ENCODE data around the gene TMEM236. TPM values are rescaled to one million over a fixed set of nuclear protein-coding genes. Genes with fewer than 3 reads are reported as not detected.

TMEM236 gene
- polyA plus RNA-seq, 4 donors: 0.16 to 0.50 (median 0.30) TPM

DNA sequence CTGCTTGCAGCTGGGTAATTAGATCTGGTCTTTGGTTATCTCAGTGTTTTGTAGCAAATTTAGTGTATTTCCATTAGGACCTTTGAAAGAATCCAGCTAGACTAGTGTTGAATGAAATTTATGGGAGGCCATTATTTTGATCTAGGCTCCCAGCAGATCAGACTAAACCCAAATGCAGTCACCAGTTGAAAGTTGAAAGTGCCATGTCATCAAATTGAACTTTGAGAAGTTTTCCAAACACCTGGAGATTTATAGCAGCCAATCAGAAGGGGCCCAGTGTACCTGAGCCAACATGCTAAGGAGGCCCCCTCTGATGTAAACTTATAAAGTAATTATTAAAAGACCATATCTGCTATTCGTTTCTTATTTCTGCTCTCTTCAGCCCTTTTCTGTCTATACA lies 11.3 kb upstream of the TMEM236 start:
- no peak for DNase-seq (ENCODE audit: low read depth in 4 of 4, low spot score in 3 of 4)

DNA sequence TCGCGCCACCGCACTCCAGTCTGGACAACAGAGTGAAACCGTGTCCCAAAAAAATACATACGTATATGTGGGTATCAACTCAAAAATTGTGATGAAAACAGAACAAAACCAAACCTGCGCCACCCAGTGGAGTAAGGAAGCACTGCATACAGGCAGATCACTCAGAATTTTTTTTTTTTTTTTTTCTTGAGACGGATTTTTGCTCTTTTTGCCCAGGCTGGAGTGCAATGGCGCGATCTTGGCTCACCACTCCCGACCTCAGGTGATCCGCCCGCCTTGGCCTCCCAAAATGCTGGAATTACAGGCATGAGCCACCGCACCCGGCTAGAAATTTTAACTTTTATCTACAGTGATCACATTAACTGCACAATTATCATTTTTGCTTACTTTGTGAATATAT lies 9.1 kb upstream of the TMEM236 start:
- DNase-seq (ENCODE audit: low read depth in 4 of 4, low spot score in 3 of 4): no peak

DNA sequence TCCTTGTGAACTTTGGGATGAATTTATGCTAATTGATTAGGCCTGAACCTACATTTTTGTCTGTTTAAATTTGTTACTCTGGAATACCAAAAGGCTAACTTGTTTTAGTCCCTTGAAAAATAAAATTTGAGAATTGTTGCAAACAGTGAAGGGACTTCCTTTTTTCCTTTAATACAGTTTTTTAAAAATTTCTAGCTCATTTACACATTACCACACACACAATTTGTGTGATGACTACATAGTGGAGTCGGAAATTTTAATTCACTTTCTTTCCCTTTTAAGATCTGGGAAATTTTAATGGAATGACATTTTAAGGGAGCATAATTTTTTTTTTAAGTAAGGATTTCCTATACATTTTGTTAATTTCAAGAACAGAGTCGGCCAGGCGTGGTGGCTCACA lies 8.6 kb upstream of the TMEM236 start:
- no peak for DNase-seq (ENCODE audit: low read depth in 4 of 4, low spot score in 3 of 4)

GRCh38 chr10:17744341-17744861 lies 7.6 kb upstream of the TMEM236 start:
- DNase-seq (ENCODE audit: low read depth in 4 of 4, low spot score in 3 of 4): no peak

DNA sequence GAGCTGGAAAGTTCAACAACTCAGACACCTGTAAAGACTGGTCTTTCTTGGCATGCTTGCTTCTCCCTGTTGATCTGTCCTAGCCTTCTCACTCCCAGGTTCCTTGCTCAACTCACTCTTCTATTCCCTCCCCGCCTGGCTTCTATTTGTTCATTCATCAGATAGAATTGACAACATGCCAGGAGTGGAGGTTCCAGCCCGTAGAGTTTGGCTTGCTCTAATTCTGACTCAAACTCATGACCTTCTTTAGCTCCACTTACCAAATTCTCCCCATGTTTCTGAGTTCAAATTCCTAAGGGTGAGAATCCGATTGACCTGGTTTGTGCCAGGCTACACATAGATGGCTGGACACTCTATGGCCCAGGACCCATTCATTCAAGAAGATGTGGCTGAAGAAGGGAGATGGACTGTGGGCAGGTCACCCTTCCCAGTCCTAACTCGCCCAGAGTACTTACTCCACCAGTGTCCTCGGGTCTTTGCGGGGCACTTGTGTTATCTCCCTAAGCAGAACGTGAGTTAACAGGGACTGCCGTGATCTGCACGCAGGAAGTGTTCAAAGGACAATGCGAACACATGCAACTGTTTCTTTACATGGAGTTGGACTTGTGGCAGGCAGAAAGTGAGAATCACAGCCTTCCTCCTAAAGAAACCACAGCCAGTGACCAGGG lies 4.0 kb upstream of the TMEM236 start:
- DNase-seq (ENCODE audit: low read depth in 4 of 4, low spot score in 3 of 4): no peak

DNA sequence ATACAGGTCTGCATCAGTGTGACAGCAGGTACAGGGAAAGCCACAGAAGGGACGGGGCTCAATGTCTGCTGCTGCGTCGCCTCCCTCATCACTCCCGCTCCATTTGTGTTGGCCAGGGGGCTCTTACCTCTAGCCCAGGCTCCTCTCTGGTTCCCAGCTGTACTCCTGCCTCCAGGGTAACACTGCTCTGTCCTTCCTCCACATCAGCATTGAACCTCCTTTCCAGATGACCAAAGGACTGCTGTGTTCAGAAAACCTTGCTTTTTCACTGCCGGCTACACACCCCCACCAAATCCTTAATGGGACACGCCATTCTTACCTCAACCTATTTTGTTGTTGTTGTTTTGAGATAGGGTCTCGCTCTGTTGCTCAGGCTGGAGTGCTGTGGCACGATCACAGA lies 2.1 kb upstream of the TMEM236 start:
- DNase-seq (ENCODE audit: low read depth in 4 of 4, low spot score in 3 of 4): no peak

DNA sequence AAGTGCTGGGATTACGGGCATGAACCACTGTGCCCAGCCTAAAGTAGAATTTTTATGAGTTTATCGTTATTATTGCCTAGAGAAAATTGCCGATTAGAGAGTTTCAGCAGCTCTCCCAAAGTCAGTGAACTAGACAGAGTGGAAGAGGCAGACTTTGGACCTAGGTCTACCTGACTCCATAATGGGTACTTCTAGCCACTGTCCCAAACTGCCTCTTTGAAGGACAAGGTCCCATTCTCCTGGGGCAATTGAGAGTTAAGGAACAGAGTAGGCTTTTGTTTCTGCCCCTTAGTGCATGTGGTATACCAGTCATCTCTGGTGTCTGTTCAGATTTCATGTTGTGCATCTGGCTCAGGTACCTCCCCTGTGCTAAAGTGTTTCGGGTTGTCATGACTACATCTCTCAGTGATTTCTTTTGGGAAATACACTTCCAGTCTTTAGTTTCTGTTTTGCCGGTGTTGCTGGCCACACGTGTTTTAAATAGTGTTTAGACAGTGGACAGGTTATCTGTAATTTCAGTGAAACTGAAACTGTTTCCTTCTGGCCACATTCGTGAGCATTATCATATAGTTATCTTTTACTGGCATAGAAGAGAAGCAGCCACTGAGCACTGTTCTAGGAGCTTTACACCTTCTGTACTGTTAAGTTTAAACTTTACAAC lies 4.7 kb downstream of the TMEM236 start:
- DNase-seq (ENCODE audit: low read depth in 4 of 4, low spot score in 3 of 4): no peak

DNA sequence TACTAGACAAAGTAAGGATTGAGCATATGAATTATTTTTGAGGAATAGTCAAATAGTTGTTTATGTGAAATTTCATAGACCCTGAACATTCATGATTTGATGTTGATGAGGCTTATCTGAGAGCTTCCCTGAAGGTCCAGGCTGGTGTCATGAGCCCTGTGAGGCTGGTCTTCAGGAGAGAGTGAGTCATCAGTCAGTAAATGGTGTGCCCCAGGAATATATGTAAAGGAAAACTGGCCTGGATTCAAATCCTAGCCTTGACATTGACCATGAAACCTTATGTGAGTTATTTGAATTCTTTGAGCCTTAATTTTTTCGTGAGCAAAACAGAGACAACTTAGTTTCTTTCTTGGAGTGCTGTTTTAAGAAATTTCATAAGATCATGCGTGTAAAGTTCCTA lies 6.2 kb downstream of the TMEM236 start:
- DNase-seq (ENCODE audit: low read depth in 4 of 4, low spot score in 3 of 4): no peak

GRCh38 chr10:17758896-17759295 lies 6.9 kb downstream of the TMEM236 start:
- DNase-seq (ENCODE audit: low read depth in 4 of 4, low spot score in 3 of 4): no peak

- DNase-seq (ENCODE audit: low read depth in 4 of 4, low spot score in 3 of 4): no peak
These were observed 12.1 kb downstream of the TMEM236 start for GRCh38 chr10:17764142-17764541.

- DNase-seq (ENCODE audit: low read depth in 4 of 4, low spot score in 3 of 4): no peak
These were observed 13.6 kb downstream of the TMEM236 start for GRCh38 chr10:17765602-17766001.

DNA sequence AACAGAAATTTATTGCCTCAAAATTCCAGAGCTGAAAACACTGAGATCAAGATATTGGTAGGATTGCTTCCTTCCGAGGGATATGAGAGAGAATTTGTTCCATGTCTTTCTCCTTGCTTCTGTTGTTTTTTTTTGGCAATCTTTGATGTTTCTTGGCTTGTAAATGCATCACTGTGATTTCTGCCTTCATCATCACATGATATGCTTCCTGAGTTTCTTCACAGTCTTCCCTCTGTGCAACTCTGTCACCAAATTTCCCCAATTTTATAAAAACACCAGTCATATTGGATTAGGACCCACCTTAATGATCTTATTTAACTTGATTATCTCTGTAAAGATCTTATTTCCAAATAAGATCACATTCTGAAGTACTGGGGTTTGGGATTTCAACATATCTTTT lies 14.7 kb downstream of the TMEM236 start:
- no peak for DNase-seq (ENCODE audit: low read depth in 4 of 4, low spot score in 3 of 4)

GRCh38 chr10:17768496-17768895 lies 16.5 kb downstream of the TMEM236 start:
- no peak for DNase-seq (ENCODE audit: low read depth in 4 of 4, low spot score in 3 of 4)

GRCh38 chr10:17768957-17769356 lies 17.0 kb downstream of the TMEM236 start:
- DNase-seq (ENCODE audit: low read depth in 4 of 4, low spot score in 3 of 4): no peak

- no peak for DNase-seq (ENCODE audit: low read depth in 4 of 4, low spot score in 3 of 4)
These were observed 19.0 kb downstream of the TMEM236 start for GRCh38 chr10:17771017-17771416.

DNA sequence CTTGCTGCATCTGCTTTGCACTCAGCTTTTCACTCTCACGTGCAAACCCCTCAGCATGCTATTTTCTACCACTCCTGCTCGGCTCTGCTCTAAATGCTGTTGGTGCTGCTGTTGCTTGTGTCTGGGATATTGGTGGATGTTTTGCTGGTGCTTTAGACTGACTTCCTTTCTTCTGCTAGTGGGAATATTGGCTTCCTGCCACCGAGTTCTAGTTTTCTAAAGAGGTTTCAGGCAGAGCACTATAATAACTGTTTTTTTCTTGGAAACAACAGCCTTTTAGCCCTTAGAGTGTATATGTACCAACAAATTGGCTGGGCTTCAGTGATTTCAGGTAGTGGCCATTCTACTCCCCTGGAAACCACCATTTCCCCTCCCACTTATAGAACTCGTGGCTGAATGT lies 27.8 kb downstream of the TMEM236 start:
- DNase-seq (ENCODE audit: low read depth in 4 of 4, low spot score in 3 of 4): no peak

DNA sequence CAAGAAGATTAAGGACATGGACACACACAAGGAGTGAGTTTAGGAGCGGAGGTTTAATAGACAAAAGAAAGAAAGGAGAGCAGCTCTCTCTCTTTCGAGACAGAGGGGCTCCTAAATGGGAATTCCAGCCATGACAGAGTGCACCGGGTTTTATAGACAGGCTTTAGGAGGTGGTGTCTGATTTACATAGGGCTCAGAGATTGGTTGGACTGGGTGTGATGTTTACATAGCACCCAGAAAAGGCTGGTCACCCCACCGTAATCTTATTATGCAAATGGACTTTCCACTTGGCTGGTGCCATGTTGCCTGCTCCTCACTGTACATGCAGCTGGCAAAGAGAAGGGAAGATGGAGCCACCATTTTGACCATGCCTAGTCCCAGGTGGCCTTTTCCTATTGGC lies 28.7 kb downstream of the TMEM236 start:
- no peak for DNase-seq (ENCODE audit: low read depth in 4 of 4, low spot score in 3 of 4)

DNA sequence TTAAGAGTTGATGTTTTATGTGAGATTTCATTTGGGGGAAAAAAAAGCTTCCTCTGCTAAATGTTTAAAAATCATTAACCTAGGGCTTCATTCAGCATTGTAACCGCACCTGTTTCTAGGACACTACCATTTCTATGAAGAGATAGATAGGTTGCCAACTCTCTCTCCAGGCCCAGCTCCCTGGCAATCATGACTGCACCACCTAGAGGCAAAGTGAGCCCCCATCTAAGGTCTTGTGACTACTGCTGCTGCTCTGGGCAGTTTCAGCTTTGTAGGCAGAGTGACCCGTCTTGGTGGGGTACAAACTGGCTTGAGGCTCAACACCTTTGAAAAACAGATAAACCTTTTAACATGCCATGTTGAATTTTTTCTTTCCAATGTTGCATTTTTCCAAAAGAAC lies 29.9 kb downstream of the TMEM236 start:
- no peak for DNase-seq (ENCODE audit: low read depth in 4 of 4, low spot score in 3 of 4)

GRCh38 chr10:17782921-17783665 lies 31.1 kb downstream of the TMEM236 start:
- DNase-seq (ENCODE audit: low read depth in 4 of 4, low spot score in 3 of 4): no peak

DNA sequence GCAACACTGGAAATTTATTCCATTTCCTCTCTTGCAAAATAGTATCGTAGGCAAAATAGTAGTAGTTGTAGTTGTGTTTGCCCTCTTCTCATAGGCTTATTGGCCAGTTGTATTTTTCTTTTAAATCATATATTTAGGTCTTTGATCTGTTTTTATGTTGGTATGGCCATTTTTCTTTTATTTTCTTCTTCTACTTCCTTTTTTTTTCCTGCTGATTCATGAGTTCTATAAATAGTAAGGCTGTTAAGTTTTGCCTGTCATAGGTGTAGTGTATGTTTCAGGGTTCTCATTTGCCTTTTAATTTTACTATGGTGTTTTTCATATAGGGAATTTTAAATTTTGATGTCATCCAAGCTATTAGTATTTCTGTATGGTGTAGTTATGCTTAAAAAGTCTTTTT lies 31.8 kb downstream of the TMEM236 start:
- DNase-seq (ENCODE audit: low read depth in 4 of 4, low spot score in 3 of 4): no peak

DNA sequence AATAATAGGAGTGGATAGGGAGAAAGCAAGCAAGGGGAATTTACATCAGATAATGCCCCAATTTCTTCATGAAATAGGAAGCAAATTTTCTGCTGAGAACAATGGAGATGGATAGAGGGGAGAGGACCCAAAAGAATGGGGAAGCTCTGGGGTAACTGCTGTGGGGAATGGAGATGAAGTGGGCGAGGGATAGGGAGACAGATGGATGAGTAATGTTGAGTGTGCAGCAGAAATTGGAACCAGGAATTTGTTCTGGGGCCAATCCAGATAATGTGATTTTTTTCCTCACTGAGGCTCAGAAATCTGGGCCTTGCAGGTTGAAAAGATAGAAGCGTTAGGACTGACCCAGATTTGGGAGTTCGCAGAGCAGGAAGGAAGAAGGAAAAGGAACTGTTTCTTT lies 32.7 kb downstream of the TMEM236 start:
- DNase-seq (ENCODE audit: low read depth in 4 of 4, low spot score in 3 of 4): no peak

Measured in left renal pelvis (tissue), 4 donors.